GM19193 (cell line): ENCODE results near the gene MDM2.

Experiments
- POLR2A ChIP-seq: IDR thresholded peaks from 4 replicates; pipeline ENCODE4 v1.6.1; 2011; ENCODE audit not compliant: insufficient read depth, insufficient read length; ENCODE audit errors: extremely low read depth

The MDM2 gene

DNA sequence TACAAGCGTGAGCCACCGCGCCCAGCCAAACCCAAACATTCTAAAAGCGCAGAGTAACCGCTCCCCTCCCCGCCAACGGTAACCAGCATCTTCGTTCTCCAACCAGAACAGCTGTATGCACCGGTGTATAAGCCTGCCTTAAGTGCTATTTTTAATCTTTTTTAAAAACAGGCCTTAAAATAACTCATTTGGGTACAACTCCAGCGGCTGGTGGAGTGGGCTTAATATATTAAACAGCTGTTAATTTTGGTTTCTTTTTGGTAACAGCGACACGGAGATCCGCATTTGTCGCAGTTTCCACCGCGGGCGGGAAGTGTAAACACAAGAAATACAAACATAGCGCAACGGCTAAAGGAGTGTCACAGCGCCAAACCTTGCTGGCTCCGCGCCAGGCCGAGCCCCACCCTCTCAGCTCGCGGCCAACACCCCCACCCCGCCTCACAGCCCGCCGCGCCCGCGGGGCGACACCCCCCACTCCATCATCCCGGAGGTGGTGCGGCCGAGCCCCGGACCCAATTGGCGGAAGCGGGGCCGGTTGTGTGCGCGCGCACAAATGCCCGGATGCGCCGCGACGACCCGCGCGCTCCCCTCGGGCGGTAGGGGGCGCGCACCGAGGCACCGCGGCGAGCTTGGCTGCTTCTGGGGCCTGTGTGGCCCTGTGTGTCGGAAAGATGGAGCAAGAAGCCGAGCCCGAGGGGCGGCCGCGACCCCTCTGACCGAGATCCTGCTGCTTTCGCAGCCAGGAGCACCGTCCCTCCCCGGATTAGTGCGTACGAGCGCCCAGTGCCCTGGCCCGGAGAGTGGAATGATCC, at the start of gene MDM2:
MDM2 (plus strand) TSS at position 602 of the 812 bp plus-strand sequence. CDS start 301 bp downstream, outside the sequence.
- TF ChIP-seq POLR2A, result peak; percentile 96

DNA sequence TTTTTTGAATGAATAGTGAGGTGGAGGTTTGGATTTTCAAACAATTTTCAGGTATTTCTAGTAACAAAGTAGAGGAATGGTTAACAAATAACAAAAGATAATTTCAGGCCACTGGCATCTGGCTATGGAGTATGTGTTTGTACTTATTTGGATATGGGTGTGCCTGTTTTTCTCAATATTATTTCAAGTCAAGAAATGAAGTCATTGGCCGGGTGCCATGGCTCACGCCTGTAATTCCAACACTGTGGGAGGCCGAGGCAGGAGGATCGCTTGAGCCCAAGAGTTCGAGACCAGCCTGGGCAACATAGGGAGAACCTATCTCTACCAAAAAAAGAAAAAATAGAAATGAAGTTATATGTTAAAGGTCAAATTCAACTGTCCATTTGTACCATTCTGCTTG, 48.1 kb upstream of the MDM2 start:
- TF ChIP-seq POLR2A, result no peak

- TF ChIP-seq POLR2A, result no peak
These were observed 47.1 kb upstream of the MDM2 start for GRCh38 chr12:68760806-68761441.

DNA sequence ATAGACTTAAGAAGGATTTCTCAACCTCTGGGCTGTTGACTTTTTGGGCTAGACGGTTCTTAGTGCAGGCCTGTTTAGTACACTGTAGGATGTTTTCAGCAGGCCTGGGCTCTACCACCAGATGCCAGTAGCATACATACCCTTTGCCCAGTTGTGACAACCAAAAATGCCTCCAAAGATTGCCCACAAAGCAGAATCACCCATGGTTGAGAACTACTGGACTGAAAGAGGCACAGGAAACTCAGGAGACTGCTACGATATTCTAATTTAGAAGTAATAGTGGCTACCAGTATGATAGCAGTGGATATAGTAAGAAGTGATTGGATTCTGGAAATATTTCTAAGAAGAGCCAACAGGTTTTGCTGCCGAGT, 46.5 kb upstream of the MDM2 start:
- TF ChIP-seq POLR2A, result no peak

- no peak for TF ChIP-seq POLR2A
These were observed 45.9 kb upstream of the MDM2 start for GRCh38 chr12:68761901-68762630.

DNA sequence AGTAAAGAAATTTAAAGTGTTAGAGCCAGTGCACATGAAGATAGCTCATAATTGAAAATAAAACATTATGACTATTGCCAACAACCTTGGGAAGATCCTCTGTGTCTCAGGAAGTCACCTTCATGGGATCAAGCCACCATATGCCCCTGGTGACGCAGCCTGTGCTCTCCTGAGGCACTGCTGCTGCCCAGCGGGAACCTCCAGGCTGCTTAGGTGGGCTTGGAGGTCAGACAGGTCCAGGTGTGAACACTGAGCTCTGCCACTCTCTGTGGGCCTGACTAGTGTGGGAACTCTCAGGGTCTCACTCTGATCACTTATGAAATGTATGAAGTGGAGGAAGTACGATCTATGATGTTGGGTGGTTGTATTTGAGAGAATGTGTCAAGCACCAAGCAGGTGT, 45.3 kb upstream of the MDM2 start:
- no peak for TF ChIP-seq POLR2A

- TF ChIP-seq POLR2A, result no peak
These were observed 42.3 kb upstream of the MDM2 start for GRCh38 chr12:68765696-68766095.

DNA sequence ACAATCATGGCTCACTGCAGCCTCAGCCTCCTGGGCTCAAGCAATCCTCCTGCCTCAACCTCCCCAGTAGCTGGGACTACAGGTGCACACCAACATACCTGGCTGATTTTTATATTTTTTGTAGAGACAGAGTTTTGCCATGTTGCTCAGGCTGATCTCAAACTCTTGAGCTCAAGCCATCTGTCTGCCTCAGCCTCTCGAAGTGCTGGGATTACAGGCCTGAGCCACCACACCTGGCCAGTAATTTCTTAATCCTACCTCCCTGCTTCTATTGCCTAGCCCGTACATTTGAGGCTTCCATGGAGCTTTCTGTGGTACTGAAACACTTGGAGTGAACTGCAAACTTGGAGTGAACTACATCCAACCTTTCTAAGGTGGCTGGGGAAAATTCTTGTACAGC, 41.3 kb upstream of the MDM2 start:
- TF ChIP-seq POLR2A, result no peak

DNA sequence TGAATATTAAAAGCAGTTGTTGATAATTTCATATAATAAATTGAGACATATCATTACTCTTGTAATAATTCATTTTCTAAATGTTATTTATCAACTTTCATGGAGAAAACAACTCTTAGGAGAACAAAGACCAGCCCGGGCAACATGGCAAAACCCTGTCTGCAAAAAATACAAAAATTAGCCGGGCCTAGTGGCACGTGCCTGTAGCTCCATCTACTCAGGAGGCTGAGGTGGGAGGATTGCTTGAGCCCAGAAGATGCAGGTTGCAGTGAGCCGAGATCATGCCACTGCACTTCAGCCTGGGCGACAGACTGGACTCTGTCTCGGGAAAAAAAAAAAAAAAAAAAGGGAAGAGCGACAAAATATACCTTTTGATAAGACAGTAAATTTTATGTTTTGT, 40.8 kb upstream of the MDM2 start:
- no peak for TF ChIP-seq POLR2A

DNA sequence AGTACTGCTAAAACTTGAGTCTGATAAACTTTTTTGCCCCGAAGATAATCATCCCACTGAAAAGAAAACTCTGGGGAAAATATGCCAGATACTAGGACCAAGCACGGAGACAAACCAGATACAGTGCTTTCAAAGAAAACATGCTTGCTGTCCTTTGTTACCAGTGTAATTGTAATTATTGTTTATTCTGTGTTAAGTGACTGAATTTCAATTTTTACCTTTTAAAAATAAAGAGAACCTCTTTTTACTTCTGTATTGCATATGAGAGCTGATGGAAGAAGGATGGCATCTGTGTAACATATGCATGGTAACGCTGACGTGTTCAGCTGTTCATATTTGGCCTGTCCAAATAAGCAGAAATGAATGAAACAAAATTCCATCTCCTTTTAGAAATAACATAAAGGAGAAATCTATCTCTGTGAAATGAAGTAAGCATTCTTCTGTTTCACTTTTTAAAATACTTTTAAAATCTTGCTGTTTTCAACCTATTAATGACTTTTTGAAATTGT, 39.5 kb upstream of the MDM2 start:
- no peak for TF ChIP-seq POLR2A

GRCh38 chr12:68769941-68770340, 38.0 kb upstream of the MDM2 start:
- no peak for TF ChIP-seq POLR2A

DNA sequence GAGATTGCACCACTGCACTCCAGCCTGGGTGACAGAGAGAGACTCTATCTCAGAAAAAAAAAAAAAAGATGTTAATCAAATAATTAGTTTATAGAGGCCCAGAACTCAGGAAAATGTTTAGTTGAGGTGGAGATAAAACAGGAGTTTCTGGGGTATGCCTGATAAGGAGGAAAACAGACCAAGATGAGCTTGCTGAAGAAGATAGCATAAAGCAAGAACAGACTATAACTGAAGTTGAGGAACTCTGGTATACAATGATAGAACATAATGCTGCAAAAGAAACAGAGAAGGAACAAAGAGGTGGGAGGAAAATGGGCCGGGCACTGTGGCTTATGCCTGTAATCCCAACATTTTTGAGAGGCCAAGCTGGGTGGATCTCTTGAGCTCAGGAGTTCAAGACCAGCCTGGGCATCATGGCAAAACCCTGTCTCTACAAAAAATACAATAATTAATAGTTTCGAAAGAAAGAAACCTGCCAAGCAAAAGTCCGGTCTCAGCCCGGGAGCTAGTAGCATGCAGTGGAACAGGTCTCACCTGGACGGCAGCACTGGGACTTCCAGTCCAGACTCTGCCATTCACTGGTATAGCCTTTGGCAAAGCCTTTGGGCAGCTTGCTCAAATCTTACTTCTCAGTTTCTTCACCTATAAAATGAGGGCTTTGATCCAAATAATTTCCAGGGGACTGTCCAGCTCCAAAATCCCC, 36.6 kb upstream of the MDM2 start:
- TF ChIP-seq POLR2A, result no peak

- TF ChIP-seq POLR2A, result no peak
These were observed 35.3 kb upstream of the MDM2 start for GRCh38 chr12:68772714-68773113.

DNA sequence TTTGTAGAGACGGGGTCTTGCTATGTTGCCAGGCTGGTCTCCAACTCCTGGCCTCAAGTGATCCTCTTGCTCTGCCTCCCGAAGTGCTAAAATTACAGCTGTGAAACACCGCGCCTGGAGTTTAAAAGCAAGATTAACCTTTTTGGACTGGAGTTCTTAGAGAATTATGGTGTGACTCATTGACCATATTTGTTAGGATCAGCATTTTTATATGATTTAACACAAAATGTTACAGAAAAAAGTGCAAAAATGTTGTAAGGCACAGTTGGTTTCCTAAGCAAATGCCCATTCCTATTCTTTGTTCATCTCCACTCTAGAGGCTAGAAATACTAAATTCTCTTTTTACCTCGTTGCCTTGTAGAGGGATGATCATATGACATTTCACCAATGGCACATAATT, 34.4 kb upstream of the MDM2 start:
- TF ChIP-seq POLR2A, result no peak

DNA sequence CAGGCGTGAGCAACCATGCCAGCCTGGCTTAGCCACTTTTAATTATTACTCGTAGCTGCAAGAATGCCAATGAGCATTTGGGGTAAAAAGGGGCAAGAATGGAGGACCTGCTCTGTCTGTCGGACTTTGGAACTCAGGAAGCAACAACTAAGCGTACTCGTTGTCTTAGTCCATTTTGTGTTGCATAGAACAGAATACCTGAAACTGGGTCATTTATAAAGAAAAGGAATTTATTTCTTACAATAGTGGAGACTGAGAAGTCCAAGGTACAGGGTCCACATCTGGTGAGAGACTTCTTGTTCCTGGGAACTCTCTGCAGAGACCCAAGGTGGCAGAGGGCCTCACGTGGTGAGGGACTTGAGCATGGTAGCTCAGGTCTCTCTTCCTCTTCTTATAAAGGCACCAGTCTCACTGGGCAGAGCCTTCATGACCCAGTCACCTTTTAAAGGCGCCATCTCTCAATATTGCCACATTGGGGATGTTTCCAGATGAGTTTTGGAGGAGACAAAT, 32.8 kb upstream of the MDM2 start:
- TF ChIP-seq POLR2A, result no peak
